NCI-H2227 treated with DMSO at 0.1 percent for 48 hours (cell line): ENCODE results near the gene IL26.
"Not testable (repeated sequence)": the region's sequence is repeated elsewhere in the genome, so short reads cannot be mapped to it uniquely, and the experiment has no call there.

Source experiments
- DNase-seq: peaks from one replicate; lab custom pipeline; 2025; lab: John Stamatoyannopoulos, UW

The IL26 gene

DNA sequence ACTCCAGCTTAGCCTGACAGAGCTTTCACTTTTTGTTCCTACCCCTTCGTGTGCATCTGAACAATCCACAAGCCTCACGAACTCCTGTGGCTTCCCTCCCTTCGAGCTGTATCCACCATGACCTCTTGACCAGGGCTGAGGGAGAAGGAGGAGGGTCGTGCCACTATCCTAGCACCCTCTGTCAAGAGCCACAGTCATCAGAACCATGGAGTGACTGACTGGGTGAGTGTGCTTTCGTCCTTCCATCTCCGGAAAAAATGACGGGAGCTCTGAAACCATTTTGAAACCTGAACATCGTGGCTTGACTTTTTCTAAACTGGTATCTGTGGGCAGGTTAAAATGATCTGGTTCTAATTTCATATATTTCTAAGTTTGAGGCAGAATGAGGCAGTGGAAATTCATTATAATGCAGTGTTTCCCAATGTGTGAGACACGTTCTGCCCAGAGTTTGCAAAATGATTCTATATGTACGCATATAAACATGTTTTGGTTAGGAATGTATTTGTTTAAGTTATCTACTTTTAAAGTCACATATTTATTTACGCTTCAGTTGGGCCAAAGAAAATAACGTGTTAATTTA is 27.0 kb downstream of the IL26 start:
- no peak for DNase-seq

DNA sequence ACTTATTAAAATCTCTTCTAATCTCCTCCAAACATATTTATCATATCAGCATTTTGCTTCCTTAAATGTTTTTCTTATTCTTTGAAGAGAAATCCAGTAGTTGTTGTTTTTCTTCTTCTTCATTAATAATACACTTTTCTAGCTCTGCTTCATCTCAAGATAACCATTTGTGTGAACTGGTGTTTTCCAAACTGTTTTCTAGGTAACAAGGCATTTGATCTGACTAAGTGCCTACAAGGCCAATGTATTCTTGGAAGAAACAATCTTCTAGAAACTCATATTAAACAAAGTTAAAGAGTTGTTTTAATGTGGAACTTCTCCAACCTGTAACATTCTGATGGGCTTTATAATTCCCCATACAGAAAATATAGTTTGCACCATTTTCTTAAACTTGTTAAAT is 35.3 kb downstream of the IL26 start:
- no peak for DNase-seq

DNA sequence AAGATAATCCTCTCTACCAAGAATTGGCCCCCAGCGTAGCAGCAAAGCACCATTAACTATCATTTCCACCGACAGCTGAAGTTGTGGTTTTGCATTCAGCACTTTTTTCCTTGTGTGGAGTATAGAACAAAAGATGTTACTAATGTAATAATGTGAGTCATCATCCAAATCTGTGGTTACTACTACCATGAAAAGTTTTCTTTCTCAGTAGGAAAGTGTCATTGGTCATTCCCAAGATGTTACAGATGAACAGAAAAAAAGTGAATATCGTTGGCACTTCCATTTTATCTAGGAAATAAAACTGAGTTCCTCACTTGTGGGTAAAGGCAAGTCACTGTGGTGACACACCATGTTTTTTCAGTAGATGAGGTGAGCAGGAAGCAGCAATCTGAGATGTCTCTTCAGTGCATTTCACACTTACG is 35.8 kb downstream of the IL26 start:
- no peak for DNase-seq

DNA sequence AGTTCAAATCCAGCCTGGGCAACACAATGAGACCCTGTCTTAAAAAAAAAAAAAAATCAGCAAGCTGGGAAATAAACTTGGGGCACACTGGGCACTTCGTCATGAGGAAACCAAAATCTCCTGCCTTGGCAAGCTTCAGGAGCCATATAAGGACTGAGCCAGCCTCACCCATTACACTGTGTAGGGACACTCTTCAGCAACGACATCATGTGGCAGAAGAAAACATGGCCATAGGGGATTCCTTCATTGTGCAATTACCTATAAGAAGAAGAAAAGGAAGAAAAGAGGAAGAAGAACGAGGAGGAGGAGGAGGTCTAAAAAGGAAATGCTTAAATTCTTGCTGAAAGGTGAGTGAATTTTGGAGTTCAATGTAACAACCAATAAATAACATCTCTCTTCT is 40.0 kb downstream of the IL26 start:
- DNase-seq, result no peak

DNA sequence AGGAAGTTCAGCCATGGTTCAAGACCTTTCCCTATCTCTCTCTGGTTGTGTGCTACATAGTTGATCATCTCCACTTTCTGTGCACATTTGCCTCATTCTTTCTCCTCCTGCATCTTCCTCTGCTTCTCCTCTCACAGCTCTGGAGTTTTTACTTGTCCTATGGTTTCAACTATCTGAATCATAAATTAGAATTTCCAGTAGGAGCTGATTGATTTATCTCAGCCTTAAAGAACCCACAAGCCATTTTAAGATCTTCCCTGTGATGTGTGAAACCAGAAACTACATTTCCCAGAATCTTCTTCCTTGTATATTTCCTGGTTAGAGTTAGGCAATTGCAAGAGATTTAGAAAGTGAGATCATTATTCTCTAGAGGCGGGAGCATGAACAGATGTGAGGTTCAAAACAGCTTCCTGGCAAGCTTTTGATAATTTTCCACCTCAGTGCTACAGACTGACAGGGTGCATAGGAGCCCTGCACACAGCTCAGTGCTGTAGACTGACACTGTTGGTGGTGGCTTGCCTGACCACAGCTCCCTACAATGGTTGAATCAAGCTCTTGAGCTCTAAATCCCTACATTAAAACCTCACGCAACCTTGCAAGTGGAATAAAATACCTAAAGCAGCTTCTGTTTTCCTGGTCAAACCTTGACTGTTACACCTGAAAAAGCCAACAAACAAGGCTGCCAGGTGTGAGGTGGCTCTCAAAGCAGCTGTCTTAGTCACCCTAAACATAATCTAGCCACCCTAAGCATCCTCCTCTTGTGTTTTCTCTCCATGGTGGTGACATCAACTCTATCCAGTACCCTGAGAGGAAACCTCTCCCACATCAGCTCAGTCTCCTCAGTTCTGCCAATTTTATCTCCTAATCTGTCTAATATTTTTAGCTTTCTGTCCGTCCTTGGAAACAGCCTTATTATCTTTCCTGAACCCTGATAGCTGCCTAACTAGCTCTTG is 44.5 kb downstream of the IL26 start:
- no peak for DNase-seq

DNA sequence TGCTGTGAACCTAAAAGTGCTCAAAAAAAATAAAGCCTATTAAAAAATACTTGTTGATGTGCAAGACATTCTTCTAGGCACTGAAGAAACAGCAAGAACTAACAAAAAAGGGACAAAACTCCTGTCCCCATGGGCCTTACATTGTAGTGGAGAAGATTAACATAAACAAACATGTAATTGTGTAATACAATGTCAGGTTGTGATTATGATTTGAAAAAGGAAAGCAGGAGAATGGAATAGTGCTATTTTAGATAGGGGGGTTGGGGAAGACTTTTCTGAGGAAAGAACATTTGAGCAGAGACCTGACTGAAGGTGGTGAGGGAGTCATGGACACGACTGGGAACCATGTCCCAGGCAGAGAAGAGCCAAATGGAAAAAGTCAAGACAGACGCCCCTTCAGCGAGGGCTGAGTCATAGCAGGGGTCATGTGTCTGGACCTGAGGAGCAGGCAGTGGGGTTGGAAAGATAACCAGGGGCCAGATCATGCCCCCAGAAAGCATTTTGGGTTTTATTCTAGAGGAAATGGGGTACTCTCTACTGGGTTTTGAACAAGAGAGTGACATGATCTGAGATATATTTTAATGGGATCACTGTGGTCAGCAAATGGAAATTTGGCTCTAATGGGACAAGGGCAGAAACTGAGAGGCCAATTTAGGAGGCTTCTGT is 46.7 kb downstream of the IL26 start:
- no peak for DNase-seq

DNA sequence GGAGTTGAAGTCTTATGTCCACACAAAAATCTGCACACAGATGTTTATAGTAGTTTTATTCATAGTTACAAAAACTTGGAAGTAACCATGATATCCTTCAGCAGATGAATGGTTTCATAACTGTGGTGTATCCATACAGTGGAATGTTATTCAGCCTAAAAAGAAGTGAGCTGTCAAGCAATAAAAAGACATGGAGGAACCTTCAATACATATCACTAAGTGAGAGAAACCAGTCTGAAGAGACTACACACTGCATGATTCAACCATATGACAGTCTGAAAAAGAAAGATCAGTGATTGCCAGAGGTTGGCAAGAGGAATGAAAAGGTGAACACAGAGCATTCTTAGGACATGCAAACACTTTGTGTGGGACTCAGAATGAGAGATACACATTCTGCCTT is 47.4 kb downstream of the IL26 start:
- DNase-seq, result no peak

DNA sequence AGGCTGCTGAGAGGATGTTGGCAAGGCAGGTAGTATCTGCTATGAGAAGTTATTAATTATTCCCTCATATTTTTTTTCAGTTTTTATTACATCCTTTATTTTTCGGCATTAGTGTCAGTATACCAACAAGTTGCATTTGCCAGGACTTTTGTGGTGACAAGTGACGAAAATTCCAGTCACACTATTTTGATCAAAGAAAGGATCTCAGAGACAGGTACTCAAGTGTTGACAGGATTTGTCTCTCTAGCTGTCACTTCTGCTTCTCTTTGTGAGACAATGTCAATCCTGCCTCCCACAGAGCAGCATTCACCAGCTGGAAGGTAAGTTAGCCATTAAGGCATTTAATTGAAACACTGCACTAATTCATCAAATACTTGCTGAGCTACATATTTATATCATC is 48.0 kb downstream of the IL26 start:
- DNase-seq, result no peak

DNA sequence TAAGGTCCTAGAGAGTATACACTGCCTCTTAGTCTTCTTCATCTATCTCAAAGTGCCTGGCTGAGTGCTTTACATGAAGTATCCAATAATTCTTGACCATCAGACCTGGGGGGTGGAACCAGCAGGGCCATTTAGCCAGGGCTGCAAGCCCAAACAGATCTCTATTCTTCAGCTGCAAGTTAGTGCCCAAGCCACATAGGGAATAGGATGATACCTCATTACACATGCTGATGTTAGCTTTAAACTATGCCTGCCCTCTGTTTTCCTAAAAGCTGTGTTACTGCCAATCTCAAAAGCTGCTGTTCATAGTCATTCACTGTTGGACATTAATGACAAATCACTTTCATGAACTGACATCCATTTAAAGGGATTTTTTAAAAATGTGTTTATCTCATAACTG is 49.4 kb downstream of the IL26 start:
- DNase-seq, result no peak

DNA sequence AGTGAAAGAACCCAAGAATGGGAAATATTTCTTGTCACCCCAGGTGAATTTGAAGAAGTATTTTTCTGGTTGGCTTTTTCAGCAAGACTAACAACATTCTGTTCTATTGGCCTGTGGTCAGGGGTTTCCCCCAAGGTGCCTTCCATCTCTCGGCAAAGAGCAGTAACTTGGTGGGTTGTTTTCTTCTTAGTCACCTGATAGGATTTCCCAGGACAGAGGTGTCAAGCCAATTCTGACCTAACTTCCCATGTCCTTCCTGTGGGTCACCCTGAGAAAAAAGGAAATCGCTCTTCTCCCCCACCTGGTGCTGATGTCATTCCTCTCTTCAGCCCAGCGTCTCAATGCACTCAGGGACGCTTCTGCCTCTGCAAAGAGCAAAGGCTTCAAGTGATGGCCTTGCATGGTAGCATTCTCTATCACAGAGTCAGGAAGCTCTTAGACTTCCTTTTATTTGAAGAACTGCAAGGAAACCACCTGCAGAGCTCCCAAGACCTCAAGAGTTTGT is 50.0 kb downstream of the IL26 start:
- DNase-seq, result no peak

DNA sequence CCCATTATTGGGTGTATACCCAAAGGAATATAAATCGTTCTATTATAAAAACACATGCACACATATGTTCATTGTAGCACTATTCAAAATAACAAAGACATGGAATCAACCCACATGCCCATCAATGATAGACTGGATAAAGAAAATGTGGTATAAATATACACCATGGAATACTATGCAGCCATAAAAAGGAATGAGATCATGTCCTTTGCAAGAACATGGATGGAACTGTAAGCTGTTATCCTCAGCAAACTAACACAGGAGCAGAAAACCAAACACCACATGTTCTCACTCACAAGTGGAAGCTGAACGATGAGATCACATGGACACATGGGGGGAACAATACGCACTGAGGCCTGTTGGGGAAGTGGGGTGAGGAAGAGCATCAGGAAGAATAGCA is 50.8 kb downstream of the IL26 start:
- not testable (repeated sequence) for DNase-seq

DNA sequence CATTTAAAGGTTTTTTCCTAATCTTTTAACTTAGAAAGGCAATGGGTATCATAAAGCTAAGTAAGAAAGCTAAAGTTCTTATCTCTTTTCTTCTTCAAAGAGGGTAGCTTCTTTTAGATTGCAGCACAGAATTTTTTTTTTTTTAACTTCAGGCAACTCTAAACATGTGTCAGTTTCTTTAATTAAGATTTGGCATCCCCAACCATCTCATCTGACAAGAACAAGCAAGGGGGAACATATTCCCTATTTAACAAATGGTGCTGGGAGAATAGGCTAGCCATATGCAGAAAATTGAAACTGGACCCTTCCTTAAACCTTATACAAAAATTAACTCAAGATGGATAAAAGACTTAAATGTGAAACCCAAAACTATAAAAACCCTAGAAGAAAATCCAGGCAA is 51.8 kb downstream of the IL26 start:
- no peak for DNase-seq

DNA sequence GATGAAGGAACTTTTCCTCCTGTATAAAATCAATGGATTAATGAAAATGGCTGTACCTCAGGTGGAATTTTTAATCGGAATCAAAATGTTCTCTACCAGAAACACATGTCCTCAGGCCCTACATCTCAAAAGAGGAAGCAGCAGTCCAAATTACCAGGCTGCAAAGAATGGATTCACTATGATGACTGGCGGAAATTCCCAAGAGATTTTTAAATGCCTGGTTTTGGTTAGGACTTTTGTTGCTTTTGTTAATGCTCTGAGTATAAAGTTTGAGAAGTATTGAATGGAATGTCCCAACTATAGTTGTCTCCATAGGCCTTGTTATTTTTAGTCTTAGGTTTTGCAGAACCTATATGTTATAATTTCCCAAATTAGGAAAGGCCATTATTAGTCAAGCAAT is 54.9 kb downstream of the IL26 start:
- no peak for DNase-seq

DNA sequence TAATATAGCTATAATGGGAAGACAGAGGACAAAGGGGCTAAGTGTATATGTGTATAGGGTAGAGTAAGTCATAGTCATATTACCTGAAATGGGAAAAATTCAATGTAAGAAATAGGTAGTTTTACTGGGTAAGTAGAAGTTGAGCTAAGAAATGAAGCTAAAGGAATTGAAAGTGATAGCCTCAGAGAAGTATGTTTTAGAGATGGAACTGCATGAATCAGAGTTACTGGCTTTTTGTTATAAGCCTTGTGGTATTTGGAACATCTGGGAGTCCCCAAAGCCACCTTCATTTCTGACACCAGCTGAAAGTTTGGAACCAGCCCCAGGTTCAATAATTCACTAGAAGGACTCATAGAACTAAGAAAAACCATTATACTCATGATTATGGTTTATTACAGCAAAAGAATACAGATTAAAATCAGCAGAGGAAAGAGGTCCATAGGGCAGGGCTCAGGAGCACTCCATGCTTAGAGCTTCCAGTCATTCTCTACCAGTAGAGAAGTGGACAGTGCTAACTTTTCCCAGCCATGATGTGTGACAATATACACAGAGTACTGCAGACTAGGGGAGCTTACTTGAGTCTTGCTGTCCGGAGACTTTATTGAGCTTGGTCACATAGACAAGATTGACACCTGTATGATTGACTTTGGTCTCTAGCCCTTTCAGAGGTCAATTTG is 56.3 kb downstream of the IL26 start:
- DNase-seq, result no peak

DNA sequence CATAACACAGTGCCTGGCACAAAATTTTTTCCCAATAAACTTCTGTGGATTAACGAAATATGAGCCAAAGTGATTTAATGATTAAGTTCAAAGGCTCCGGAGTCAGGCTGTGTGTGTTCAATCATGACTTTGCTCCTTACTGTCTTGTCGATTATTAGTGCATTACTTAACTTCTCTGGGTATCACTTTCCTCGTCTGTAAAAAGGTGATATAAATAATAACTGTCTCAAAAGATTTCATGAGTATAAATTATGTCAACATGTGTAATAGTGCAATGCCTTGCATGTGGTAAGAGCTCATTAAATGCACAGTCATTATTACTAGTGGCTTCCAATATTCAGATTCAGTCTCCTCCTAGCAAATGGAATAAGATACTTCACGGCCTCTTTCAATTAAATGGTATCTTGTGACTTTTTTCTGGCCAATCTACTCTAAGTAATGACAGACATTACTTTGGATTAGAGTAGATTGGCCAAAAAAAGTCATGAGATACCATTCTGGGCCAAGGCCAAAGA is 59.2 kb downstream of the IL26 start:
- DNase-seq, result no peak

DNA sequence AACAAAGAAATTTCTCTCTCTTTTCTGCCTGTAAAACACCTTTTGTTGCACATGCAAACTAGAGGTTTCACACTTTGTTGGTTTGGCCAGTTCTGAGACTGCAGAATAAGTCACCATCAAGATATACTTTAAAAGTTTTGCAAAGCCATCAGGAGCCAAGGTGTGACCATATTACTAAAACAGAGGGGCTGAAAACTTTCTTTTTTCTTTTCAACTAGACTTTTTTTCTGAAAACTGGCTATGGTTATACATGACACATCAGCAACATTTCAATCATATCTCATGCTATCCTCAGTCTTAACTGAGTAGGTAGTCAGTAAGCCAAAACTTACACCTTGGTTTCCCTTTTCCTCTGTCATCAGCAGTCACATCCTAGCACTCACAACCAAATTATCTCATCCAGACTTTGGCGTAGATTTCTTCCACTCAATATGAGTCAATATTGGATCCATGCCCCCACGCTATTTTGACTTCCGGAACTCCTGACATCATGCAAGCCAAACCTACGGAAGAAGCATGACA is 62.0 kb downstream of the IL26 start:
- DNase-seq, result no peak

DNA sequence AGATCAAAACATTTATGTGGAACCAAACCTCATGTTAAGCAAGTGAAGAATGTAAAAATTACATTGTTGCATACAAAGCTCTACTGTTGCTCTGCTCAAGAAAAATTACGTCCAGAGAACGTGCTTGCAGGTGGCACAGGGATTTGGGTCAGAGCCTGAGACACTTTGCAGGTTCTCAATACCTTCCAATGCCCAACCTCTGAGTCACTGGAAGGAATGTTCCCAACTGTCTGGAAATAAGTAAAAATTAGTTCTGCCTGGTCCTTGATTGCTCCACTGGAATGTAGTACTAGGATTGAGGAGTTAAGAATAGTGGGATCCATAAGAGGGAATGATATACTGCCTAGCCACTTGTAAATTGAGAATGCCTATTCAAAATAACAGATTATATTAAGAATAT is 63.2 kb downstream of the IL26 start:
- no peak for DNase-seq

DNA sequence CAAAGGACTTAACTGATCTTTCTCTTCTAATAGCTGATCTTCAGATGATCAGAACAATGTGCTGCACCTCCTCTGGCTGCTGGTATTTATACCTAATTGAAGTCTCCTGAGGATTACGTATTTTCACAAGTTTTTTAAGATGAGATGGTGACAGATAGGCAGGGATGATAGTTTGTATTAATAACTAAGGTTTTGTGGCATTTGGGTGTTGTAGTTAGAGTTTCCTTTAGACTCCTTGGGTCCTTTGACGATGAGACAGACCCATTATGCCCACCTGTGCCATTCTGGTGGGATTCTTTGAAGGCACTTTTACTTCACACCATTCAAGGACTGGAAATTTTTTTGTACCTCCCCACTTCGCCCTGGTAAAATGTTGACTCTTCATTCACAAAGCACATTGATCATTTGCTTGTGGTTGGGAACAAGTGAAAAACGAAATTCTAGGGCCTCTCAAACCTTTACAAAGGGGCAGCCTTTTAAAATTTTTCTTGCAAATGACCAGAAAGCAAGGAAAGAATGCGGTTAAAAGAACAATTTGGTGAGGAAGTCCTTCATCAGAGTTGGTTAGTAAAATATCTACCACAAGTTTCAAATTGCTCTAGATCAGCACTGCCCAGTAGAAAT is 65.8 kb downstream of the IL26 start, which contains the start of gene IFNG:
Gene IFNG, minus strand, starts transcription at position 60 of the 624 bp plus-strand sequence. CDS start 125 bp downstream, outside the sequence.
- DNase-seq, result no peak

DNA sequence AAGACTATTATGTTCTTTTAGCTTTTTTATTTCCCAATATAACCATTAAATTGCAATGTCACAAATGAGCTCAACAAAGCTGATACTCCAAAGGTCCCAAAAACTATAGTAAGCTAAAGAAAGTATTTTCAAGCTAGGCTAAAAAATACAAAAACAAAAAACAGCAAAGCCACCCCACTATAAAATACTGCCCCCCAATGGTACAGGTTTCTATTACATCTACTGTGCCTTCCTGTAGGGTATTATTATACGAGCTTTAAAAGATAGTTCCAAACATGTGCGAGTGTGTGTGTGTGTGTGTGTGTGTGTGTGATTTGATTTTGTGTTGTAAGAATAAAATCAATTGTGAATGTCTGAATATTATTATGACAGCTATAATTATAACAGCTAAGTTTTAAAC is 67.2 kb downstream of the IL26 start:
- no peak for DNase-seq

DNA sequence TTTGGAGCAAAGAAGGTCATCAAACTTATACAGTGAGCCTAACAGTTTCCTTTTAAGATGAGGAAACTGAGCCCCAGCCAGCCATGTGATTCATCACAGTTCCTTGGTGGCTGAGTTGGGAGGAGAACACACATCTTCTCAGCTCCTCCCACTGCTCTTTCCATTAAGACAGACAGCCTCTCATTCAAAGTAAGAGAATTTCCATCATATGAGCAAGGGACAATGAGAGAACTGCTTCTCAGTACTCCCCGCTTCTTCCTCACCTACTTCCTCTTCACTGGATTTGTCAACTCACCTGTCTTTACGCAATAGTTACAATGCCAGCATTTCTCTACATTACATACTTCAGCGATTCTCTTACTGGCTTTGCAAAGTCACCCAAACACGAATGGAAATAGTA is 68.2 kb downstream of the IL26 start:
- DNase-seq, result no peak

DNA sequence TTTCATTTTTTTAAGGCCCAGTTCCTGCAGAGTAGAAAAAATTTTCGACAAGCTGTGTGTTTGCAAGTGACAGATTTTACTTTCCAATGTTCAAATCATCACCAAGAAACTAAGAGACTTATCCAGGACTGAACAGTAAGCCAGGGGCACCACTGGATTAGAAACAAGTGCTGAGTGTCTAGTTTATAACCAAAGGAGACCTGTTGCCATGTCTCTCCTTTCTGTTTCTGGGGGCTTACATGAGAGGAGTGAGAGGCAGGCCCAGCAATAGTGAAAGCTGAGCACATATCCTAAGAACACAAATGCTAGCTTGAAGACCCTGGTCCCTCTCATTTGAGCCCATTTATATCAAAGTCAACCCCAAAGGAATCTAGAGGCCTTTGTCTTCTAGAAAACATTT is 69.0 kb downstream of the IL26 start:
- DNase-seq, result no peak
